ENCODE data around the gene PRRG1.

- TF ChIP-seq TCF12 (IDR thresholded peaks at IDR 0.05; ENCODE audit: low read depth): no peak
- no peak for TF ChIP-seq MAX (IDR thresholded peaks at IDR 0.05)
- TF ChIP-seq REST (IDR thresholded peaks at IDR 0.05; ENCODE audit: low read depth): no peak
- TF ChIP-seq NFIC (IDR thresholded peaks at IDR 0.05): no peak
- no peak for TF ChIP-seq EGR1 (IDR thresholded peaks at IDR 0.05)
- TF ChIP-seq EP300 (IDR thresholded peaks at IDR 0.05; ENCODE audit: borderline replicate concordance): no peak
- TF ChIP-seq TEAD4 (IDR thresholded peaks at IDR 0.05): no peak
- no peak for TF ChIP-seq YY1 (IDR thresholded peaks at IDR 0.05; ENCODE audit: low read depth)
- no peak for TF ChIP-seq CREB1 (IDR thresholded peaks at IDR 0.05; ENCODE audit: low read depth)
- no peak for TF ChIP-seq RAD21 (IDR thresholded peaks at IDR 0.05; ENCODE audit: low read depth)
- no peak for TF ChIP-seq TAF1 (IDR thresholded peaks at IDR 0.05; ENCODE audit: low read depth)
- TF ChIP-seq USF1 (IDR thresholded peaks at IDR 0.05): no peak
- no peak for TF ChIP-seq FOXM1 (IDR thresholded peaks at IDR 0.05; ENCODE audit: borderline replicate concordance, low read depth)
- no peak for TF ChIP-seq ZBTB7A (IDR thresholded peaks at IDR 0.05; ENCODE audit: low read depth)
These were observed 17.6 kb upstream of the PRRG1 start for GRCh38 chrX:37331546-37331945.
